22Rv1 (cell line): ENCODE data around the gene PDE10A.

Source experiments
- H3K27ac ChIP-seq: fragments of 450-650 bp; 2 replicates; pipeline ENCODE4 v1.5.1; 2017
- ZFX ChIP-seq: fragments of 450-650 bp; IDR thresholded peaks from 2 replicates; pipeline ENCODE4 v1.6.1; 2017; ENCODE audit warnings: antibody characterized with exemption, borderline replicate concordance
- TF ChIP-seq, protein P1 (sequence below): fragments of 450-650 bp; IDR thresholded peaks from 2 replicates; pipeline ENCODE4 v1.5.1; 2017; ENCODE audit warnings: mild to moderate bottlenecking

The PDE10A gene

DNA sequence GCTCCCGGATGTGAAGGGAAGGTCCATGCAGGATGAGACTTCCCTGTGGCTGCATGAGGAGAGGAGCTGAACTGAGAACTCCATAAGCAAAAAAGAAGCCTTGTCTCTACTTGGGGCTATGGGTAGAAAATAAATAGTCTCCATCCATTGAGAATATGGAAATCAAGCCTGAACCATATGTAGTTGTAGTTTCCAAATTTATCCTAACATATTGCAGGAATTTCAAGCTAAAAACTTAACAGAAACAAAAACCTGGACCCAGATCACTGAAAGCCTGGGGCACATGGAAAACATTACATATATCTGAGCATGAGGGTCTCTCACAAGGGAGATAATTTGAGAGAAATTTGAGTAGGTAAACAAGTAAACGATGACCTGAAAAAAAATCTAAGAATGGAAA, 258.7 kb downstream of the PDE10A start:
- TF ChIP-seq, protein P1, sequence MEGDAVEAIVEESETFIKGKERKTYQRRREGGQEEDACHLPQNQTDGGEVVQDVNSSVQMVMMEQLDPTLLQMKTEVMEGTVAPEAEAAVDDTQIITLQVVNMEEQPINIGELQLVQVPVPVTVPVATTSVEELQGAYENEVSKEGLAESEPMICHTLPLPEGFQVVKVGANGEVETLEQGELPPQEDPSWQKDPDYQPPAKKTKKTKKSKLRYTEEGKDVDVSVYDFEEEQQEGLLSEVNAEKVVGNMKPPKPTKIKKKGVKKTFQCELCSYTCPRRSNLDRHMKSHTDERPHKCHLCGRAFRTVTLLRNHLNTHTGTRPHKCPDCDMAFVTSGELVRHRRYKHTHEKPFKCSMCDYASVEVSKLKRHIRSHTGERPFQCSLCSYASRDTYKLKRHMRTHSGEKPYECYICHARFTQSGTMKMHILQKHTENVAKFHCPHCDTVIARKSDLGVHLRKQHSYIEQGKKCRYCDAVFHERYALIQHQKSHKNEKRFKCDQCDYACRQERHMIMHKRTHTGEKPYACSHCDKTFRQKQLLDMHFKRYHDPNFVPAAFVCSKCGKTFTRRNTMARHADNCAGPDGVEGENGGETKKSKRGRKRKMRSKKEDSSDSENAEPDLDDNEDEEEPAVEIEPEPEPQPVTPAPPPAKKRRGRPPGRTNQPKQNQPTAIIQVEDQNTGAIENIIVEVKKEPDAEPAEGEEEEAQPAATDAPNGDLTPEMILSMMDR: no peak
- TF ChIP-seq ZFX: no peak
- H3K27ac ChIP-seq: no peak overlapping the region

DNA sequence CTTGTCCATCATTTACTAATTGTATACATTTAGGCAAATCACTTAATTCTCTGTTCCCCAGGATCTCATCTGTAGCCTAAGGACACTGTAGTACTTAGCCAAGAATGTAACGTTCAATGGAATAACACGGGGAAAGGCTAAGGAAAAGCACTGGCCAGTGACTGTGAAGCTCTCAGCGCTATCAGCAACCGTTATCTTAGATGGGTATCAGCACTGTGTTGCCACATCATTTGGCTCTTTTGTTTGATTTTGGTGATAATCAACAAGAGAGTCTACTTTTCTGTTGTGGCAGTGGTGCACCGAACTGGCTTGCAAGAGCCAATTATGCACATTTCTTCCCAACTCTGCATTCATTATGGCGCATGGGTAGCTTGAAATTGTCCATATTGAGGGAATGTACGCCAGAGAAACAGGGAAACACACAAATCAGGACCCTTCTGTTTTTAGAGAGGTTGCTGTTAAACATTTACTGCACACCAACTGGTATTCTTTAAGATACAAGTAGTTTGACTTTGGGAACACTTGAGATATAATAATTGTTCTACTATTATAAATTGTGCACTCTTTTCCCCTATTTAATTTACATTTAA, 259.9 kb downstream of the PDE10A start:
- no peak overlapping the region for H3K27ac ChIP-seq
- no peak for TF ChIP-seq ZFX
- TF ChIP-seq, protein P1: no peak

DNA sequence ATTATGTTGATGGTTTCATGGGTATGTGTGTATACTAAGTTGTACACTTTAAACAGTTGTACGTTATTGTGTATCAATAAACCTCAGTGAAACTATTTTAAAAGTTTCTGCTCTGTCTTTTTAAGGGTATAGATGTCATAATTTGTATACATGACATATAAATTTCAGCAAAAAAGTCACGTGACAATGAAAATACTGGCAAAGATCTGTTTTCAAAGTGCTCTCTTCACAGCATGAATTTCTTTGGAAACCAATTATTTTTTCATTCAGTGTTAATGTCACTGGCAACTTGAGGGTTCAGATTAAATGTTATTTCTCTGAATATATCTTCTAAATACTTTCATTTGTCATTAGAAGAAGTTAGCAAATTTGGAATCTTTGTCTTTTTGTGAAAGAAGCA, 261.9 kb downstream of the PDE10A start:
- H3K27ac ChIP-seq: no peak overlapping the region
- TF ChIP-seq, protein P1: no peak
- no peak for TF ChIP-seq ZFX

DNA sequence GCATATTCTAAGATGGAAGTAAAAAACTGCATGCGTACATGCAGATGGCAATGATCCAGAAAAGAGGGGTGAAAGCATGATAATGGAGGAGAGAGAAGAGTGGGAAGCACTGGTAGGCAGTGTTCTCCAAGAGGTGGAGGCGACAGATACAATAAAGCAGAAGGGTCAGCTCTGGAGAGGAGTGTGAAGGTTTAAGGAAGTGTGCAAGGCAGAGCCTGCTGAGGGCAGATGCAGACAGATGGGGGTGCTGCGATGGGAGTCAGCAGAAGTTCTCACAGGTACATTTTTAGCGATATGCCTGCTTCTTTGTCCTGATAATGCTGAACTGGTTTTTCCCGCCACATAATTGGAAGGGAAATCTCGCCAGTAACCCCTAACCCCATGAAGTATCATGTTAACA, 272.6 kb downstream of the PDE10A start:
- TF ChIP-seq, protein P1: no peak
- TF ChIP-seq ZFX: no peak

DNA sequence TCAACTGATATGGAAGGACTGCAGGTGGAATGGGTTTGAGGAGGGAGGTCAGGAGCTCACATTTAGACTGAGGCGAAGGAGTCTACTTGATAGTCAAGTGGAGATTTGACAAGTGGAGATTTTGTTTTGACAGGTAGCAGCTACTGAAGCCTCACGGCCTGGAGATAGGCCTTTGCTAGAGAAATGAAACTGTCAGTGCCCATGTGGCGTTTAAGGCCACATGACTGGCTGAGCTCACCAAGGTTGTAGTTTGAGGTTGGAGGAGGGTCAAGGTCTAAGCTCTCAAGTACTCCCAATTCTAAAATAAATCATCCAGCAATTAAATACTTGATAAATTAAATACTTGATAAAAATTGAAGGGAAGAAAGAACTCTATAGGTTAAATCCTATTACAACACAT, 273.5 kb downstream of the PDE10A start:
- H3K27ac ChIP-seq: no peak overlapping the region
- TF ChIP-seq ZFX: no peak
- TF ChIP-seq, protein P1: no peak

More for the DNA sequence above, 272.6 kb downstream of the PDE10A start:
- H3K27ac ChIP-seq: no peak overlapping the region

DNA sequence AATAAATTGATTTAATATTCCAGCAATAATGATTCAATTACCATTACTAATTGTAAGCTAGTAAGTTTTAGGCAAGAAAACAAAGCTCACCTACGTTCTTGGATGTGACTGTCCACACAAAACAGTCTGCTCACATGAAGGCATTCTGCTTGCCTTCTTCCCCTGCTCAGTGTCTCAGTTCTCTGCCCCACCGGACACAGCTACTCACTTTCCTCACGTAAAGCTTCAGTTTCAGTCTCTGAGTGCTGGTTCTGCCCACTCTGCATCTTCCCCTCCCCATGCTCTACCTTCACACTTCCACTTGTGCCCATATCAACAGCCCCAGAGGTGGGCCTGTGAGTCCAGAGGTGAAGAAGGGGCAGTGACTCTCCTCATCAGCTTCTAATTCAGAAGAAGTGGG, 279.7 kb downstream of the PDE10A start:
- no peak for TF ChIP-seq ZFX
- TF ChIP-seq, protein P1: no peak
- no peak overlapping the region for H3K27ac ChIP-seq

DNA sequence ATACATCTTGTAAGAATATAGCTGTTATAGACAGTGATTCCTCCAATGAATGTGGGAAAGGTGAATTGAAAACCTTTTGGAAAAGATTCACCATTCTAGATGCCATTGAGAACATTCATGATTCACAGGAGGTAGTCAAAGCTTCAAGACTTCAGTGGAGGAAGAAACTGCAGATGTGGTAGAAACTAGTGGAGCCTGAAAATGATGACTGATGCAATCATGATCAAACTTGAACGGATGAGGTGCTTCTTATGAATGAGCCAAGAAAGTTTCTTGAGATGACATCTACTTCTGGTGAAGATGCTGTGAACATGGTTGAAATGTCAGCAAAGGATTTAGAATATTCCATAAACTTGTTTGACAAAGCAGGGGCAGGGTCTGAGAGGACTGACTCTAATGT, 286.9 kb downstream of the PDE10A start:
- TF ChIP-seq ZFX: no peak
- TF ChIP-seq, protein P1: no peak

More for the DNA sequence above, 286.9 kb downstream of the PDE10A start:
- no peak overlapping the region for H3K27ac ChIP-seq
